ENCODE results near the gene DEFB124.
"Not testable (repeated sequence)": the region's sequence is repeated elsewhere in the genome, so short reads cannot be mapped to it uniquely, and the experiment has no call there.

Gene DEFB124, protein sequence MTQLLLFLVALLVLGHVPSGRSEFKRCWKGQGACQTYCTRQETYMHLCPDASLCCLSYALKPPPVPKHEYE

DNA sequence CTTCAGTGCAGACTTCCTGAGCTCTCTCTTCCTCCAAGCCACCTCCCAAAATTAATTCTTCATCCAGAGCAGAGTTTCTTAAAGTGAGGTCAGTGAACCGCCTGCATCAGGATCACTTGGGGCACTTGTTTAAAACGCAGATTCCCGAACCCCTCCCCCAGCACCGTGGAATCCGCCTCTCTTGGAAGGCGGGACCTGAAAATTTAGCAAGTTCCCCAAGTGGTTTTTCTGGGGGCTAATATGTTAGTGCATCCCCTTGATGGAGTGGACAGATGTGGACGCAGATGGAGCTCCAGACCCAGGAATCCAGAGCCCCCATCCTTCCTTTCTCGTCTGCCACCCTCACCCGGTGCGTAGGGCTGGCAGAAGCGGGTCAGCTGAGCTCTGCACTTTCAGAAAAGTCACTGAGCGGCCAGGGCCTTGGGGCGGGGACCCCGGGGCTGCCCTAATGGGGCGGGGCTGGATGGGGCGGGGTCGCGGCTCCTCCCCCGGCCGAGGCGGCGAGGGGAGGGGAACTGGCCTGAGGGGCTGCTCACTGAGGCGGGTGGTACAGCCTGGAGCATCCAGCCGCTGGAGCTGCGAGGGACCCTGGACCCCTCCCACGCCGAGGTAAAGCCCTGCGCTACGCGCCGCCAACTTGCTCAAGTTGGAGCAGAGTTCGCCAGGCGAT, at the start of gene DEFB124, which contains the start of gene REM1:
Gene DEFB124 (minus strand): TSS at position 370 of the 670 bp plus-strand sequence. CDS start 2,114 bp downstream, outside the sequence.
Gene REM1 (plus strand): TSS at position 531 of the 670 bp plus-strand sequence. CDS start 1,158 bp downstream, outside the sequence.
- DNase-seq (ENCODE audit: low read depth in 2 of 2), result no peak
- TF ChIP-seq, protein P1, sequence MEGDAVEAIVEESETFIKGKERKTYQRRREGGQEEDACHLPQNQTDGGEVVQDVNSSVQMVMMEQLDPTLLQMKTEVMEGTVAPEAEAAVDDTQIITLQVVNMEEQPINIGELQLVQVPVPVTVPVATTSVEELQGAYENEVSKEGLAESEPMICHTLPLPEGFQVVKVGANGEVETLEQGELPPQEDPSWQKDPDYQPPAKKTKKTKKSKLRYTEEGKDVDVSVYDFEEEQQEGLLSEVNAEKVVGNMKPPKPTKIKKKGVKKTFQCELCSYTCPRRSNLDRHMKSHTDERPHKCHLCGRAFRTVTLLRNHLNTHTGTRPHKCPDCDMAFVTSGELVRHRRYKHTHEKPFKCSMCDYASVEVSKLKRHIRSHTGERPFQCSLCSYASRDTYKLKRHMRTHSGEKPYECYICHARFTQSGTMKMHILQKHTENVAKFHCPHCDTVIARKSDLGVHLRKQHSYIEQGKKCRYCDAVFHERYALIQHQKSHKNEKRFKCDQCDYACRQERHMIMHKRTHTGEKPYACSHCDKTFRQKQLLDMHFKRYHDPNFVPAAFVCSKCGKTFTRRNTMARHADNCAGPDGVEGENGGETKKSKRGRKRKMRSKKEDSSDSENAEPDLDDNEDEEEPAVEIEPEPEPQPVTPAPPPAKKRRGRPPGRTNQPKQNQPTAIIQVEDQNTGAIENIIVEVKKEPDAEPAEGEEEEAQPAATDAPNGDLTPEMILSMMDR (IDR thresholded peaks at IDR 0.05; ENCODE audit: low read depth, low read length), result no peak
- peak within 1 kb of the TSS; percentile 43 to 50 for H3K4me3 ChIP-seq (replicated peaks in 1 of 2; ENCODE audit: low read depth in 2 of 2, low read length in 2 of 2)

- no peak overlapping the region for H3K4me3 ChIP-seq (replicated peaks in 1 of 2; ENCODE audit: low read depth in 2 of 2, low read length in 2 of 2)
- peak; percentile 49 to 60 for DNase-seq (ENCODE audit: low read depth in 2 of 2)
- TF ChIP-seq, protein P1 (IDR thresholded peaks at IDR 0.05; ENCODE audit: low read depth, low read length), result no peak
Measured at GRCh38 chr20:31523361-31524283, 48.7 kb upstream of the DEFB124 start.

DNA sequence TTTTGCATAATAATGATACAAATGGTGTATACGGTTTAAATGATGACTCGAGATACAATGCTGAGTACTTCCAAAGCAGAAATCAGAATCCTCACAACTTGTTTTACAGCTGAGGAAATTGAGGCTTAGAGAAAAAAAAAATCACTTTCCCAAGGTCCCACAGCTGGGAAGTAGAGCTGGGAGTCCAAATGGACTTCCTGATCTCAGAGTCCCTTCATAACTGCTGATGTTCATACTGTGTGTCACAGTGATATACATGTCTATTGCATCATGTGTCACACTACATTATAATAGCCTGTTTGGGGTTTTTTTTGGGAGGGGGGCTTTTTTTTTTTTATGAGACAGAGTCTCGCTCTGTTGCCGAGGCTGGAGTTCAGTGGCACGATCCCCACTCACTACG, 47.8 kb upstream of the DEFB124 start:
- no peak overlapping the region for H3K4me3 ChIP-seq (replicated peaks in 1 of 2; ENCODE audit: low read depth in 2 of 2, low read length in 2 of 2)
- TF ChIP-seq, protein P1 (IDR thresholded peaks at IDR 0.05; ENCODE audit: low read depth, low read length), result no peak
- DNase-seq (ENCODE audit: low read depth in 2 of 2), result no peak

DNA sequence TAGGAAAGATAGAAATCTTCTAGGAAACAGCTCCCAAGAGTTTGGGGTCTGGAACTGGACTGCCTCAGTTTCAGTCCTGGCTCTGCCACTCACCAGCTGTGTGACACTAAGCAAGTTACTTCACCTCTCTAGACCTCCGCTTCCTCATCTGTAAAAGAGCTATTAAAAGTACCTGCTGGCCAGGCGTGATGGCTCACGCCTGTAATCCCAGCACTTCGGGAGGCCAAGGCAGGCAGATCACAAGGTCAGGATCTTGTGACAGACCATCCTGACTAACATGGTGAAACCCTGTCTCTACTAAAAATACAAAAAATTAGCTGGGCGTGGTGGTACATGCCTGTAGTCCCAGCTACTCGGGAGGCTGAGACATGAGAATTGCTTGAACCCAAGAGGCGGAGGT, 46.3 kb upstream of the DEFB124 start:
- DNase-seq (ENCODE audit: low read depth in 2 of 2), result not testable (repeated sequence)

DNA sequence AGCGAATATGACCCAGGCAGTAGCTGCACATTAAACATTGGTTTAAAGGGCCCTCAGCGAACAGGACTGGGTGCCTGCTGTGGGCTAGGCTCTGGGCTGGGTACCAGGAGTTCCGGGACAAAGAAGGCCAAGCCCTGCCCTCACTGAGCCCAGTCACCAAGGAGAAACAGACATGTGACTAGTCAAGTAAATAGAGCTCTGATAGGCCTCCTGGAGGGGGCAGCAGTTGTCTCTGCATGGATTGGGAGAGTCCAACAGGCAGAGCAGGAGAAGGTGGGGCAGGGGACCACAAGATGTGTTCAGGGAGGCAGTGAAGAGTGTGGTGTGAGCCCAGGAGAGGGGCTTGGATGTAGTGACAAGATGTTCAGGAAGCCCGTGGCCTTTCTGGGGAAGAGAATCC, 42.4 kb upstream of the DEFB124 start:
- H3K4me3 ChIP-seq (replicated peaks in 1 of 2; ENCODE audit: low read depth in 2 of 2, low read length in 2 of 2), result no peak overlapping the region
- peak; percentile 60 to 64 for DNase-seq (ENCODE audit: low read depth in 2 of 2)
- TF ChIP-seq, protein P1 (IDR thresholded peaks at IDR 0.05; ENCODE audit: low read depth, low read length), result peak; percentile 18

More for the DNA sequence above, 46.3 kb upstream of the DEFB124 start:
- H3K4me3 ChIP-seq (replicated peaks in 1 of 2; ENCODE audit: low read depth in 2 of 2, low read length in 2 of 2), result not testable (repeated sequence)

GRCh38 chr20:31516651-31517050, 41.7 kb upstream of the DEFB124 start:
- no peak for DNase-seq (ENCODE audit: low read depth in 2 of 2)
- TF ChIP-seq, protein P1 (IDR thresholded peaks at IDR 0.05; ENCODE audit: low read depth, low read length), result no peak
- H3K4me3 ChIP-seq (replicated peaks in 1 of 2; ENCODE audit: low read depth in 2 of 2, low read length in 2 of 2), result no peak overlapping the region

DNA sequence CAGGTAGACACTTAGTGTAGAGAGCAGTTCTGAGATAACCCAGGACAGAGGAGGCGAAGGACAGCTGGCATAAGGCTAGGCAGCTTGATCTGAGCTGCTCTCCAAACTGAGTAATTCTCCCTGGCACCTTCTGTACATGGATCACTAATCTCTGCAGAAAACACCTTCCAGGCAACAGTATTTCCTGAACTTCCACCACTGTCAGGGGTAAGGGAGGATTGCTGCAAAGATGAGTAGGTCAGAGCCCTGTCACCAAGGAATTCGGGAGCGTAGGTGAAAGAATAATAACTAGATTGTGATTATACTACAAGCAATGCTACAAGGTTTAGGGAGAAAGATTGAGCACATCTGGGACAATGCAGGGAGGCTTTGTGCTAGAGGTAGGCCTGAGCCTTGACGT, 41.2 kb upstream of the DEFB124 start:
- TF ChIP-seq, protein P1 (IDR thresholded peaks at IDR 0.05; ENCODE audit: low read depth, low read length), result no peak
- H3K4me3 ChIP-seq (replicated peaks in 1 of 2; ENCODE audit: low read depth in 2 of 2, low read length in 2 of 2), result peak overlapping the region in 1 of 2 donors; percentile 100
- no peak for DNase-seq (ENCODE audit: low read depth in 2 of 2)
